Fibroblast of villous mesenchyme (primary cell): ENCODE results near the gene YWHAG. TPM values are rescaled to one million over a fixed set of nuclear protein-coding genes. Genes with fewer than 3 reads are reported as not detected.
"Not testable (repeated sequence)": the region's sequence is repeated elsewhere in the genome, so short reads cannot be mapped to it uniquely, and the experiment has no call there.

Experiments
- DNase-seq: peaks from one replicate; pipeline ENCODE4 v3.0.0-alpha.2; 2010; ENCODE audit warnings: low read depth
- H3K4me3 ChIP-seq: 2 replicates; pipeline ENCODE4 v1.5.1; 2011; ENCODE audit warnings: low read depth, mild to moderate bottlenecking, low read length
- CTCF ChIP-seq: IDR thresholded peaks from 2 replicates; pipeline ENCODE4 v1.5.1; 2012; ENCODE audit warnings: low read depth, mild to moderate bottlenecking, low read length; ENCODE audit not compliant: insufficient read depth
- total RNA-seq: library from RNA; depleted of rRNA; stranded (reverse); fragments of >200 nt; gene quantifications from 2 replicates; pipeline ENCODE4 v1.2.3, GENCODE V29; 2012

The YWHAG gene
- total RNA-seq, 1 donor: 141 TPM

DNA sequence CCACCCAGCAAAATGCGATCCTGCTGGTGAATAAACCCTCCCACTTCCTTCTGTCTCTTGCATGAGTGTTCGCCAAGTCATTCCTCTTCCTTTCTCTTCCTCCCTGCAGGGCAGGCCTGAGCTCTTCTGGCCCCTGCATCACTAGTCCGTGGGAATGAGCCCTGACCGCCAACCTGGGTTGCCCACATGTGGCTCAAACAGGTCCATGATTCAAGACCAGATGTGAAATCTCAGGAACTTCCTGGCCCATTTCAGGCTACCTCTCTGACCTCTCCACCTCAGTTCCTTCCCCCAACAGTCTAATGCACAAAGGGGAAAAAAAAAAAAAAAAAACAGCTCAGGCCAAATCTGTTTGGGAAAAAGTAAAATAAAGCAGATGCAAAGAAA is 5.4 kb upstream of the YWHAG start:
- peak; percentile 70 for DNase-seq
- no peak for TF ChIP-seq CTCF
- H3K4me3 ChIP-seq: no peak overlapping the region

DNA sequence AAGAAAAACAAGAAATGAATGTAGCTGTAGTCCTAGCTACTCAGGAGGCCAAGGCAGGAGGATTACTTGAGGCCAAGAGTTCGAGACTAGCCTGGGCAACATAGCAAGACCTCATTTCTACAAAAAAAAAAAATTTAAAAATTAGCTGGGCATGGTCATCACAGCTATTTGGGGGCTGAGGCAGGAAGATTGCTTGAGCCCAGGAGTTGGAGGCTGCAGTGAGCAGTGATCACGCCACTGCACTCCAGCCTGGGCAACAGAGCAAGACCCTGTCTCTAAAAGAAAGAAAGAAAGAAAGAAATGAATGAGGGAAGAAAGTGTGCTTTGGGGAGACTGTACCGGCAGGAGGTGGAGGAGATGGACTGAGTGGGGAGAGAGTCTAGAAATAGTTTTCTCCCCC is 5.0 kb upstream of the YWHAG start:
- DNase-seq, H3K4me3 ChIP-seq: not testable (repeated sequence)

GRCh38 chr7:76359978-76360638 is 1.3 kb upstream of the YWHAG start:
- H3K4me3 ChIP-seq: no peak overlapping the region
- no peak for TF ChIP-seq CTCF
- DNase-seq: peak; percentile 61

GRCh38 chr7:76359111-76359977 is 553 bp upstream of the YWHAG start:
- H3K4me3 ChIP-seq: peak overlapping the region; percentile 94
- peak; percentile 76 for TF ChIP-seq CTCF
- peak; percentile 99 for DNase-seq

DNA sequence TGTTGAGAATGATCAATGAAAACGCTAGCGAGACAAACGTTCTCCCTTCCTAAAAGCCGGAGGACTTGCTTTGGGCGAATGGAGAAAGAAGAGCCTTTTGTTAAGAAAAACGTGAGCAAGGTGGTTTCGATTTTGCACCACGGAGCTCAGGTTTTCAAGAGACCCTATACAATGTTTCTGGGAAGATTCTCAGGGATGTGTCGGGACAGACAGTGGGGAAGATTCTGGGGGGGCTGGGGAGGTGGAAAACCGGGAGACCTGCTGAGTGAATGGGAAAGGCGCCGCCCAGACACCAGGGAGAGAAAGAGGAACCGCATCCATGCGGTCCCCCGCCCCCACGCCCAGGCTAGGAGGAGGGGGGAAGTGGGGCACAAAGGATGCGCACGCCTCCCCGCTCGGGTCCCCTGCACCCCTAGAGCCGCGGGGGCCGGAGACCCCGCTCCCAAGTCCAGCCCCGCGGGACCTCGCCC is 745 bp downstream of the YWHAG start:
- TF ChIP-seq CTCF: no peak
- peak; percentile 63 for DNase-seq
- peak overlapping the region; percentile 94 for H3K4me3 ChIP-seq

DNA sequence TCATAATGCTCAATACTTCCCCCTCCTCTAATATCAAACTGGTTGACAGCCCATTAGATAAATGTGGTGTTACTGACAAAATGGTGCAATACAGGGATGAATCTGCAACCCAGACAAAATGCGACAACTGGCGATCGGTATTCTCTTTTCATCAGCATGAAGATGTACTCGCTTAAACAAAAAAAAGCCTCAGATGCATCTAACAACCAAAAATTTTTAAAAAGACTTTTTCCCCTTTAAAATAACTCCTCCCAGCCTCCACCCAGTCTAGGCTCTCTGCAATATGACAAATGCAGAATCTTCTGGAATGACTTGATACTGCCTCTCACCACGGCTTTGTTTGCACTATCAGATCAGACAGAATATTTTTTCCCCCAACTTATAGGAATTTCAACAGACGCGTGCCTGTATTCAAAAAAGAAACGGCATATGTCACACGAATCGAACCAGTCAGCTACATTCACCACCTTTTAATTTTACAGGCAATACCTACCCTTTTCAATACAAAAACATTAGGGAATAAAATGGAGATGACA is 1.2 kb downstream of the YWHAG start:
- peak; percentile 18 for DNase-seq
- no peak for TF ChIP-seq CTCF
- peak overlapping the region; percentile 94 for H3K4me3 ChIP-seq

DNA sequence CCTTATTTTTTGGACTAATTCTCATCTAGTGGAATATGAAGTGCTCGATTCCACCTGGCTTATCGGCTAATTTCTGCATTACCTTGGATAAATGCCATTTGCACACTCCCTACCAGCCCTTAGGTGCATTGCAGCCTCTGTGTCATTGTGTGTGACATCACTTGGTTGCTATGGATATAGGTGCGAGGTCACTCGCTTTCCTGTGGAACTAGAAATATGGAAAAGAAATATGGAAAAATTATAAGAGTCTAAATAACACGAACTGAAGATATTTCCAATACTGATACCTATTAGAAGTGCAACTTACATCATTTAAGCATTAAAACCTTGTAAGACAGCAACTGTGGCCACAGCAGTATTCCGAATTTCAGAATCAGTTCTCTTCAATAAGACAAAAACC is 2.0 kb downstream of the YWHAG start:
- H3K4me3 ChIP-seq: peak overlapping the region; percentile 94
- DNase-seq: peak; percentile 48
- TF ChIP-seq CTCF: no peak
